Fibroblast of the aortic adventitia (primary cell): ENCODE measurements around the gene SORL1. TPM values are rescaled to one million over a fixed set of nuclear protein-coding genes. Genes with fewer than 3 reads are reported as not detected.

Source experiments
- DNase-seq: peaks from one replicate; pipeline ENCODE4 v3.0.0-alpha.2; 2010; ENCODE audit warnings: low read depth
- H3K4me3 ChIP-seq: 2 replicates; pipeline ENCODE4 v1.5.1; 2011; ENCODE audit warnings: low read depth, mild to moderate bottlenecking, control low read depth, low read length, moderate library complexity
- CTCF ChIP-seq: IDR thresholded peaks from 2 replicates; pipeline ENCODE4 v1.5.1; 2011; ENCODE audit warnings: mild to moderate bottlenecking, low read length, control low read depth, inconsistent platforms; ENCODE audit not compliant: insufficient read depth
- total RNA-seq: library from RNA; depleted of rRNA; stranded (reverse); fragments of >200 nt; gene quantifications from 2 replicates; pipeline ENCODE4 v1.2.3, GENCODE V29; 2012; ENCODE audit warnings: low replicate concordance

Gene SORL1
- total RNA-seq, 1 donor: 1.2 TPM

GRCh38 chr11:121429556-121429955 is 22.6 kb upstream of the SORL1 start:
- no peak for DNase-seq

GRCh38 chr11:121431820-121432526 is 20.1 kb upstream of the SORL1 start:
- H3K4me3 ChIP-seq: no peak overlapping the region
- TF ChIP-seq CTCF: no peak

More at GRCh38 chr11:121429556-121429955, 22.6 kb upstream of the SORL1 start:
- TF ChIP-seq CTCF: no peak
- H3K4me3 ChIP-seq: no peak overlapping the region

GRCh38 chr11:121435132-121435531 is 17.0 kb upstream of the SORL1 start:
- no peak overlapping the region for H3K4me3 ChIP-seq
- DNase-seq: no peak

More at GRCh38 chr11:121431820-121432526, 20.1 kb upstream of the SORL1 start:
- DNase-seq: no peak

GRCh38 chr11:121435551-121436511 is 16.3 kb upstream of the SORL1 start:
- no peak overlapping the region for H3K4me3 ChIP-seq
- TF ChIP-seq CTCF: no peak
- no peak for DNase-seq

More at GRCh38 chr11:121435132-121435531, 17.0 kb upstream of the SORL1 start:
- TF ChIP-seq CTCF: no peak

- no peak overlapping the region for H3K4me3 ChIP-seq
- no peak for TF ChIP-seq CTCF
- peak; percentile 45 for DNase-seq
Observed at GRCh38 chr11:121437018-121437685, 15.0 kb upstream of the SORL1 start.

GRCh38 chr11:121437686-121438078 is 14.4 kb upstream of the SORL1 start:
- no peak overlapping the region for H3K4me3 ChIP-seq
- no peak for DNase-seq
- no peak for TF ChIP-seq CTCF
